H1 (cell line): ENCODE measurements around the gene DBH.

ENCODE experiments used
- ASH2L ChIP-seq: fragments of 200-600, 300-600 bp; sonication (generic); IDR thresholded peaks from one replicate; pipeline ENCODE4 v1.7.1; 2017; ENCODE audit warnings: low read length
- ATF2 ChIP-seq: IDR thresholded peaks from 2 replicates; pipeline ENCODE4 v1.6.1; 2012; ENCODE audit warnings: low read length, inconsistent platforms
- CHD2 ChIP-seq: IDR thresholded peaks from 2 replicates; pipeline ENCODE4 v1.6.1; 2012; ENCODE audit warnings: low read length, improper control_type of control experiment
- CREB1 ChIP-seq: IDR thresholded peaks from 2 replicates; pipeline ENCODE4 v1.6.1; 2012; ENCODE audit warnings: inconsistent platforms
- CTCF ChIP-seq, 3 experiments: IDR thresholded peaks; 1 replicate in 2 of 3; 2 replicates in 1 of 3; pipeline versions ENCODE4 v1.5.1 to v1.6.1; 2011; ENCODE audit warnings: low read length in 3 of 3, mild to moderate bottlenecking in 3 of 3, inconsistent platforms in 2 of 3, low read depth in 1 of 3, moderate library complexity in 1 of 3; ENCODE audit not compliant: insufficient read depth in 1 of 3; ENCODE audit errors: control extremely low read depth in 1 of 3
- EP300 ChIP-seq, 2 experiments: IDR thresholded peaks; 1 replicate in 1 of 2; 2 replicates in 1 of 2; pipeline ENCODE4 v1.6.1; 2011 to 2012; ENCODE audit warnings: low read depth in 2 of 2, low read length in 2 of 2, mild to moderate bottlenecking in 2 of 2, borderline replicate concordance in 1 of 2, inconsistent platforms in 1 of 2, moderate library complexity in 1 of 2
- POLR2A ChIP-seq, 2 experiments: IDR thresholded peaks; 1 replicate in 1 of 2; 2 replicates in 1 of 2; pipeline ENCODE4 v1.6.1; 2011; ENCODE audit warnings: low read depth in 2 of 2, low read length in 2 of 2, mild to moderate bottlenecking in 2 of 2; ENCODE audit errors: control extremely low read depth in 1 of 2
- RAD21 ChIP-seq, 2 experiments: IDR thresholded peaks in 1 of 2; conservative IDR thresholded peaks in 1 of 2; 2 replicates each; pipeline ENCODE4 v1.6.1; 2011; ENCODE audit warnings: low read depth in 2 of 2, low read length in 2 of 2, improper control_type of control experiment in 1 of 2, inconsistent platforms in 1 of 2, mild to moderate bottlenecking in 1 of 2, moderate library complexity in 1 of 2
- RBBP5 ChIP-seq: IDR thresholded peaks from 2 replicates; pipeline ENCODE4 v1.7.1; 2012; ENCODE audit warnings: low read depth, mild to moderate bottlenecking, inconsistent platforms, low read length, moderate library complexity, borderline replicate concordance
- SIN3A ChIP-seq, 2 experiments: IDR thresholded peaks in 1 of 2; conservative IDR thresholded peaks in 1 of 2; 2 replicates each; pipeline ENCODE4 v1.6.1; 2011 to 2012; ENCODE audit warnings: low read length in 2 of 2, improper control_type of control experiment in 1 of 2, low read depth in 1 of 2, mild to moderate bottlenecking in 1 of 2
- YY1 ChIP-seq: IDR thresholded peaks from 2 replicates; pipeline ENCODE4 v1.6.1; 2011; ENCODE audit warnings: low read depth, mild to moderate bottlenecking, low read length
- TF ChIP-seq, protein P1 (sequence below): IDR thresholded peaks from 2 replicates; pipeline ENCODE4 v1.6.1; 2011; ENCODE audit warnings: low read length, improper control_type of control experiment

DNA sequence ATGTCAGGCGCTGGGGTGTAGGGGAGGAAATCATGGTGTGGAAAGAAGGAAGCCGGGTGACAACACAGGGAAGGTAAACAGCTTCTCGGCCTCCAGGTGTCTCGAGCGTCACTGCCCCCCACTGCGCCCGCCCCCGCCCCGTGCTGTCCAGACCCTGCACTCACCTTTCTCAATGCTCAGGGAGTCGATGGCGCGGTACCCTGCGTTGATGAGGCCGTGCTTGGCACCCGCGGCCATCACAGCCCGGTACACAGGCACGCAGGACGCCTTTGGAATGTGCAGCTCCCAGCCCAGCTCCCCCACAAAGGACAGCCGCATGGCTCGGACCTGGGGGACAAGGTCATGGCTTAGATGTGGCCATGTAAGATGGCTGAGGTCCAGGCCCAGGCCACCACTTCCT lies 35.2 kb downstream of the DBH start:
- TF ChIP-seq RBBP5 (no peak), CTCF (IDR thresholded peaks at IDR 0.05; ENCODE audit: control extremely low read depth in 1 of 3, insufficient read depth in 1 of 3, low read depth in 1 of 3, low read length in 3 of 3) (no peak), SIN3A (conservative IDR thresholded peaks at IDR 0.05 in 1 of 2, IDR thresholded peaks at IDR 0.05 in 1 of 2; ENCODE audit: low read depth in 1 of 2, low read length in 2 of 2) (no peak), YY1 (no peak), CHD2 (no peak), CREB1 (no peak), ATF2 (no peak), RAD21 (IDR thresholded peaks at IDR 0.05 in 1 of 2, conservative IDR thresholded peaks at IDR 0.05 in 1 of 2; ENCODE audit: low read depth in 2 of 2, low read length in 2 of 2) (no peak), ASH2L (no peak), EP300 (IDR thresholded peaks at IDR 0.05; ENCODE audit: borderline replicate concordance in 1 of 2, low read depth in 2 of 2, low read length in 2 of 2) (no peak), POLR2A (IDR thresholded peaks at IDR 0.05; ENCODE audit: control extremely low read depth in 1 of 2, low read depth in 2 of 2, low read length in 2 of 2) (no peak)
- TF ChIP-seq, protein P1, sequence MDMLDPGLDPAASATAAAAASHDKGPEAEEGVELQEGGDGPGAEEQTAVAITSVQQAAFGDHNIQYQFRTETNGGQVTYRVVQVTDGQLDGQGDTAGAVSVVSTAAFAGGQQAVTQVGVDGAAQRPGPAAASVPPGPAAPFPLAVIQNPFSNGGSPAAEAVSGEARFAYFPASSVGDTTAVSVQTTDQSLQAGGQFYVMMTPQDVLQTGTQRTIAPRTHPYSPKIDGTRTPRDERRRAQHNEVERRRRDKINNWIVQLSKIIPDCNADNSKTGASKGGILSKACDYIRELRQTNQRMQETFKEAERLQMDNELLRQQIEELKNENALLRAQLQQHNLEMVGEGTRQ, result no peak
